Brain pericyte (primary cell): Measurements from ENCODE around the gene OR2G2.

Experiments
- DNase-seq: peaks from one replicate; pipeline ENCODE4 v3.0.0-alpha.2; 2012; ENCODE audit warnings: low read depth, low spot score

OR2G2 gene

GRCh38 chr1:247588060-247588459 is at the start of gene OR2G2:
Gene OR2G2 (plus strand): TSS chr1:247588360. CDS start chr1:247588360, 0 bp downstream.
- DNase-seq = no peak

GRCh38 chr1:247538561-247538960 is 49.6 kb upstream of the OR2G2 start:
- DNase-seq = no peak

- no peak for DNase-seq
Observed at GRCh38 chr1:247539215-247539614, 48.9 kb upstream of the OR2G2 start.

- DNase-seq = no peak
Observed at GRCh38 chr1:247540581-247540980, 47.6 kb upstream of the OR2G2 start.

GRCh38 chr1:247542811-247543210 is 45.3 kb upstream of the OR2G2 start:
- no peak for DNase-seq

GRCh38 chr1:247548092-247548491 is 40.1 kb upstream of the OR2G2 start:
- DNase-seq = no peak

- no peak for DNase-seq
Observed at GRCh38 chr1:247548769-247549182, 39.4 kb upstream of the OR2G2 start, which contains the start of gene GCSAML. Gene GCSAML (plus strand): TSS chr1:247549134. CDS start chr1:247549192, 58 bp downstream.

- no peak for DNase-seq
Observed at GRCh38 chr1:247551721-247552120, 36.4 kb upstream of the OR2G2 start.

GRCh38 chr1:247552231-247552630 is 35.9 kb upstream of the OR2G2 start:
- DNase-seq = no peak

GRCh38 chr1:247557926-247558674 is 30.1 kb upstream of the OR2G2 start:
- DNase-seq = no peak

- DNase-seq = no peak
Observed at GRCh38 chr1:247561711-247562110, 26.4 kb upstream of the OR2G2 start.

GRCh38 chr1:247562198-247562597 is 26.0 kb upstream of the OR2G2 start:
- DNase-seq = no peak

- no peak for DNase-seq
Observed at GRCh38 chr1:247574236-247574635, 13.9 kb upstream of the OR2G2 start.

GRCh38 chr1:247574664-247575063 is 13.5 kb upstream of the OR2G2 start:
- no peak for DNase-seq

- no peak for DNase-seq
Observed at GRCh38 chr1:247576514-247576913, 11.6 kb upstream of the OR2G2 start.

- no peak for DNase-seq
Observed at GRCh38 chr1:247578946-247579460, 9.2 kb upstream of the OR2G2 start.

- DNase-seq = no peak
Observed at GRCh38 chr1:247605286-247605685, 17.1 kb downstream of the OR2G2 start, which contains the start of gene OR2G3. Gene OR2G3 (plus strand): TSS chr1:247605586. CDS start chr1:247605586, 0 bp downstream.

GRCh38 chr1:247613405-247613804 is 25.2 kb downstream of the OR2G2 start:
- DNase-seq = no peak

GRCh38 chr1:247614625-247615024 is 26.5 kb downstream of the OR2G2 start:
- no peak for DNase-seq

- DNase-seq = no peak
Observed at GRCh38 chr1:247627951-247628350, 39.8 kb downstream of the OR2G2 start.

- DNase-seq = no peak
Observed at GRCh38 chr1:247638011-247638410, 49.9 kb downstream of the OR2G2 start.

GRCh38 chr1:247638781-247639180 is 50.6 kb downstream of the OR2G2 start:
- DNase-seq = no peak
